Mammary epithelial cell (primary cell): Measurements from ENCODE around the gene OR8B8.

Source experiments
- CTCF ChIP-seq, 2 donors: IDR thresholded peaks in 1 of 2; conservative IDR thresholded peaks in 1 of 2; 2 replicates each; pipeline ENCODE4 v1.5.1; 2011 to 2012; ENCODE audit warnings: inconsistent platforms in 2 of 2, low read length in 2 of 2, mild to moderate bottlenecking in 2 of 2, control low read depth in 1 of 2, low read depth in 1 of 2; ENCODE audit not compliant: insufficient read depth in 1 of 2; ENCODE audit errors: extremely low read depth in 1 of 2
- EZH2 ChIP-seq: IDR thresholded peaks from 2 replicates; pipeline ENCODE4 v1.6.1; 2012; ENCODE audit warnings: low read length, inconsistent platforms, borderline replicate concordance

- TF ChIP-seq CTCF (conservative IDR thresholded peaks at IDR 0.05 in 1 of 2, IDR thresholded peaks at IDR 0.05 in 1 of 2; ENCODE audit: extremely low read depth in 1 of 2, insufficient read depth in 1 of 2, low read depth in 1 of 2, low read length in 2 of 2), result no peak
- no peak for TF ChIP-seq EZH2
These were observed 10.8 kb downstream of the OR8B8 start for GRCh38 chr11:124434699-124435098.
